K562 (cell line): ENCODE data around the gene PDLIM5. TPM values are rescaled to one million over a fixed set of nuclear protein-coding genes. Genes with fewer than 3 reads are reported as not detected.
A peak's percentile ranks its signal among the peaks of the same experiment; 100 is the strongest.

Experiments used
- ARID4B ChIP-seq: sonication (generic); formaldehyde crosslinking; IDR thresholded peaks from 2 replicates; pipeline ENCODE4 v1.8.0; 2022; ENCODE audit warnings: mild to moderate bottlenecking, missing genetic modification reagents
- DLX4 ChIP-seq: fragments of 250-450 bp; sonication (Bioruptor Pico); IDR thresholded peaks from 2 replicates; pipeline ENCODE4 v1.6.1; 2021; ENCODE audit warnings: mild to moderate bottlenecking
- E2F8 ChIP-seq: fragments of 450-650 bp; IDR thresholded peaks from 2 replicates; pipeline ENCODE4 v1.7.1; 2018; ENCODE audit warnings: mild to moderate bottlenecking, low read depth; ENCODE audit not compliant: partially characterized antibody
- JUND ChIP-seq, 2 experiments: IDR thresholded peaks; 2 replicates in 1 of 2; 3 replicates in 1 of 2; pipeline ENCODE4 v1.6.1; 2011; ENCODE audit warnings: borderline replicate concordance in 2 of 2, low read depth in 2 of 2, low read length in 2 of 2, improper control_type of control experiment in 1 of 2, missing biosample characterization in 1 of 2, missing genetic modification characterization in 1 of 2, missing genetic modification reagents in 1 of 2
- MLX ChIP-seq, 2 experiments: fragments of 450-650 bp in 1 of 2; sonication (generic) in 1 of 2; formaldehyde crosslinking; conservative IDR thresholded peaks; 2 replicates each; pipeline versions ENCODE4 v1.4.0 to v1.8.1; 2020 to 2022; ENCODE audit warnings: mild to moderate bottlenecking in 1 of 2, missing genetic modification reagents in 1 of 2
- NELFE ChIP-seq: IDR thresholded peaks from 2 replicates; pipeline ENCODE4 v1.6.1; 2011; ENCODE audit warnings: mild to moderate bottlenecking; ENCODE audit not compliant: insufficient read depth, insufficient read length
- NFYB ChIP-seq: IDR thresholded peaks from 2 replicates; pipeline ENCODE4 v1.6.1; 2011; ENCODE audit warnings: mild to moderate bottlenecking, moderate library complexity; ENCODE audit not compliant: insufficient read length; ENCODE audit errors: extremely low read depth
- NUFIP1 ChIP-seq: fragments of 450-650 bp; IDR thresholded peaks from 2 replicates; pipeline ENCODE4 v1.6.1; 2018; ENCODE audit not compliant: partially characterized antibody
- POLR3G ChIP-seq: IDR thresholded peaks from 2 replicates; pipeline ENCODE4 v1.6.1; 2011; ENCODE audit not compliant: insufficient read length, insufficient replicate concordance; ENCODE audit errors: extremely low read depth
- RBM15 ChIP-seq: fragments of 200-400 bp; formaldehyde crosslinking; IDR thresholded peaks from 2 replicates; pipeline ENCODE4 v1.6.1; 2018; ENCODE audit warnings: mild to moderate bottlenecking, low read length, moderate library complexity; ENCODE audit not compliant: insufficient read depth
- SAP30 ChIP-seq: fragments of 200-600 bp; sonication (generic); IDR thresholded peaks from 2 replicates; pipeline ENCODE4 v1.6.1; 2012; ENCODE audit warnings: borderline replicate concordance, low read depth, mild to moderate bottlenecking, moderate library complexity, low read length, control low read depth, inconsistent platforms; ENCODE audit not compliant: insufficient read depth, poor library complexity, severe bottlenecking
- TEAD2 ChIP-seq: fragments of 450-650 bp; IDR thresholded peaks from 2 replicates; pipeline ENCODE4 v1.6.1; 2016; ENCODE audit warnings: missing genetic modification characterization, control low read depth, missing compliant biosample characterization
- ZFP30 ChIP-seq: fragments of 250-450 bp; sonication (Bioruptor Pico); IDR thresholded peaks from 2 replicates; pipeline ENCODE4 v1.8.0; 2022; ENCODE audit warnings: moderate library complexity, mild to moderate bottlenecking, inconsistent platforms, borderline replicate concordance
- ZNF512 ChIP-seq: IDR thresholded peaks from 2 replicates; pipeline ENCODE4 v1.6.1; 2016; ENCODE audit warnings: missing genetic modification characterization, missing compliant biosample characterization
- polyA plus RNA-seq, 8 experiments: library from polyadenylated mRNA; depleted of rRNA in 4 of 8; stranded (reverse) in 5 of 8; unstranded in 3 of 8; fragments of >200 nt; fragmentation: Nextera tagmentation in 2 of 8; fragmentation: Illumina TruSeq in 1 of 8; extraction: Ambion mirVana in 2 of 8; extraction: Trizol in 1 of 8; gene quantifications; 2 replicates each; pipeline versions ENCODE4 v1.2.1 to v1.2.3, GENCODE V29; 2011 to 2014; ENCODE audit warnings: inconsistent platforms in 1 of 8, missing spikeins in 1 of 8
- total RNA-seq, 7 experiments: library from RNA; depleted of rRNA in 6 of 7; stranded (reverse); fragments of >200 nt in 6 of 7; fragmentation: Illumina TruSeq in 2 of 7; extraction: Trizol in 2 of 7; gene quantifications; 2 replicates each; pipeline versions ENCODE4 v1.2.1 to v1.2.3, GENCODE V29; 2011 to 2021; ENCODE audit warnings: low replicate concordance in 1 of 7

The PDLIM5 gene
- total and polyA plus RNA-seq, 9 of the 15 experiments (the other 6 are each of a cell fraction or from before 2014, with no cell fraction given) = 36.9 to 127 (median 62.5) TPM

GRCh38 chr4:94451695-94452475 lies at the start of gene PDLIM5 (continued):
- TF ChIP-seq MLX (CRISPR knock-in tag; conservative IDR thresholded peaks at IDR 0.05) (no peak), ZFP30 (CRISPR knock-in tag) (no peak), RBM15 (no peak), ZNF512 (tag) (no peak), POLR3G (no peak), SAP30 (no peak), DLX4 (no peak), NELFE (no peak), NFYB (no peak), NUFIP1 (no peak), JUND (IDR thresholded peaks at IDR 0.05; ENCODE audit: borderline replicate concordance, low read depth, low read length) (peak; percentile 49), JUND (tag; IDR thresholded peaks at IDR 0.05; ENCODE audit: borderline replicate concordance, low read depth, low read length) (no peak; the same call in 2 of the 3 replicates), TEAD2 (tag) (no peak), ARID4B (CRISPR knock-in tag) (peak; percentile 90), E2F8 (no peak)
